Glomerular visceral epithelial cell (primary cell): Measurements from ENCODE around the gene BTBD16.

Experiments used
- DNase-seq: peaks from one replicate; pipeline ENCODE4 v3.0.0-alpha.2; 2016; ENCODE audit errors: extremely low spot score

BTBD16 gene

DNA sequence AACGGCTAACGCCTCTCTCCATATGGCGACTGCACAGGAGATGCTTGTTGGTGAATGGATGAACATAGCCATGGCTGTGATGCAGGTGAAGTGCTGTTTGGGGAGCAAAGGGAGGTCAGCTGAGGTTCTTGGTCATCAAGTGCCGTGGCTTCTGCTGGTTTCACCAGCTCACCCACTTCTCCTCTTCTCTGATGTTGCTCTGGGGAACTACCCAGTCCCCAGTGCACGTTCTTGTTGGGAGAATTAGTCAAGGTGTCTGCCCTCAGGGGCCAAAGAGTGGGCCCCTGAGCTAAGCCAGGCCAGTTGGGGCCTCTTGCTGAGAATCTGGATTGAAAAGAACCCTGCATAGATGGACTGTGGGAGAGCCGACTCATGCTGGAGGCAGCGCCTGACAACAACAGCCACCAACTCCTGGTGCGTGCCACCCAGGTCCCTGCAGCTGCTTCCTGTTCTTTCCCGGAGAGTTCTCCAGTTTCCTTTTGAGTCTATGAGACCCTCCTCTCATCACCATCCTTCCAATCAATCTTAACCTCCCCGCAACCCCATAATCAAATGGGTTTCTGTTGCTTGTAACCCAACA, 3.0 kb downstream of the BTBD16 start:
- DNase-seq: no peak

DNA sequence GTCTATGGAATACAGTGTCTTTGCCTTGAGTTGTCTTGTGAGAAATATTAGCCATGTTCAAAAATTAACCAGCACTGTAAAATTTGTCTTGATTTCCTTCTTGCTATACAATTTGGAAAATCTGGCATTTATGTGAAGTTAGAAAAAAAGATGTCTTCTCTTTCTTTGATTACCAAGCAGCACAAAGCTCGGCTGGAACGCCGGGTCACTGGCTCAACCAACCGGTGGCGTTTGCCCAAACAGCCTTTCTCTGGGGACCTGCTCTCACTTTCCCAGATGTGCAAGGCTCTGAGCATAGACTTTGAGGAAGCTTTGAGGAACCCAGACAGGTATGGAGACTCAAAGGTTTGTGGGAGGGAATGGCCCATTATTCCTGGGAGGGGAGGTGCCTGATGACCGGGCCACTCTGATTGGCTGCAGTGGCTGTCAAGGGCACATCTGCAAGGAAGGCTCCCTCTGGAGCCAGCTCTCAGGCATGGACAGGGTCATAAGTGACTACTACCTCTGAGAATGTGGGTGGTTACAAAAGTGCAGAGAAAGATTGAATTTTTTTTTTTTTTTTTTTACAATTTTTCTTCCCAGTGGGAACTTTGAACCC, 5.6 kb downstream of the BTBD16 start:
- DNase-seq: peak; percentile 54

DNA sequence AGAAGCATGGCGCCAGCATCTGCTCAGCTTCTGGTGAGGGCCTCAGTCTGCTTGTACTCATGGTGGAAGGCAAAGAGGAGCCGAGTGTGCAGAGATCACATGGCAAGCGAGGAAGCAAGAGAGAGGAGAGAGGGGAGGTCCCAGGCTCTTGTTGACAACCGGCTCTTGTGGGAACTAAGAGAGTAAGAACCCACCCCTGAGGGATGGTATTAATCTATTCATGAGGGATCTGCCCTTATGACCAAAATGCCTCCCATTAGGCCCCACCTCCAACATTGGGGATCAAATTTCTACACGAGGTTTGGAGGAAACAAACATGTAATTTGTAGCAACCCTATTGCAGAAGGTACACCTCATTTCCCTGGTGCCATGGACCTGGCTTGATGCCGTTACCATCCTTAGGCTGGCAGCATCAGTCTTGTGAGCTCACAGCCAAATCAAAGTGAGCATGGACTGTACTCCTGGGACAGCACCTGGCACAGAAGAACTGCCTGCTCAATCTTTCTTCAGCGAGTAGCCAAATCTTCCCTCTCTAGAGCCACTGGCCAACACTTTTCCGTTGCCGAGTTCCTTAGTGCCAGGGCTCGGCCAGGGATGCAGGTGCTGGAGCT, 6.5 kb downstream of the BTBD16 start:
- no peak for DNase-seq

DNA sequence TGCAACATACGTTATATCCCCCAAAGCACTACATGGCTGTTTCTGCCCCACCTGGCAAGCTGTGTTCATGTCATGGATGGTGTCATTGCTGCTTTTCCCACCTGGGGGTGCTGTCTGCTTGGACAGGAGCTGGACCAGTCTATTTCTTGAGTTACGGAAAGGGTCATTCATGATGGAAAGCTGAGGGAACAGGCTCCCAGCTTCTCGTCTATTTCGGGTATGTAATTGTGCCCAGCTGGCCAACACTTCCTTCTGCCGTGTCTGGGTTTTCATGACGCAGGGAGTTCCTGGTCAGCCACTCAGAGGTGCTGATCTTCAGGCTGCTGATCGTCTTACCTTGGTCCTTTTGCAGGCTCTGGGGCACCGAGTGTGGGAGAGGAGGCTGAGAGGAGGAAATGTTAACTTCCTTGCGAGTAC, 8.6 kb downstream of the BTBD16 start:
- DNase-seq: peak; percentile 25

DNA sequence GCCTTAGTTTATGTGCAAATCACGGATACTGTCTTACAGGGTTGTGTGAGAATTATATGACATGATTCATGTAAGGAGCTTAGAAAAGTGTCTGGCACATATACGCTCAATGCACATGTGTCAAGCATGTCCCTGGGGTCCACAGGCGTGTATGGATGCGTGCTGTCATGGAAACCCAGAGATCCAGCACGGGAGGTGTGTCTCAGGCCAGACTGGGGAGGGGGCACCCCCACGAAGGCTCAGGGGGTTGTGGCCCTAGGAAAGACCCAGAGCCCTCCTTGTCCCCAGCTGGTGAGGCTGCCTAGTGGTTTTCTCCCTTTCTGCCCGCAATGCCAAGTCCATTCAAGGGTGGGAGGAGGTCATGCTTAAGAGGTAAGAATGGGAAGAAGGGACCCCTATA, 9.1 kb downstream of the BTBD16 start:
- no peak for DNase-seq

DNA sequence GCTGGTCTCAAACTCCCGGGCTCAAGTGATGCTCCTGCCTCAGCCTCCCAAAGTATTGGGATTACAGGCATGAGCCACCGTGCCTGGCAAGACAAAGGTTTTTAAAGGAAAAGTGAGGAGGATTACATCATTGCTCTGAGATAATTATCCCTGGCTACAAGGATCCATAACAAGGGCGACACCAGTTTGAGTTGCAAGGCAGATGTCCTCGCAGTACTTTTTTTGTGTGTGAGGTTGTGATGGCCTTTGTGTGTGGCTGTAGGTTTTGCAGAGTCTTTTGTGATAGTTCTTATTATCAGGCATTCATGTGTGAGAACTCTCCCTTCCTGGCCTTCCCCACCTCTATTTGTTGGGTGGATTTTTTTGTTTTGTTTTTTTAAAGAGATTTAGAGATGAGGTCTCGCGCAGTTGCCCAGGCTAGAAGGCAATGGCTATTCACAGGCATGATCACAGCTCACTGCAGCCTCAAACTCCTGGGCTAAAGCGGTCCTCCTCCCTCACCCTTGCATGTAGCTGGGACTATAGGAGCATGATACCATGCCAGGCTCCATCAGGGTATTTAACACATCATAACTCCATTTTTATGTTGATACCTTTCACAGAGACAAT, 10.0 kb downstream of the BTBD16 start:
- no peak for DNase-seq

DNA sequence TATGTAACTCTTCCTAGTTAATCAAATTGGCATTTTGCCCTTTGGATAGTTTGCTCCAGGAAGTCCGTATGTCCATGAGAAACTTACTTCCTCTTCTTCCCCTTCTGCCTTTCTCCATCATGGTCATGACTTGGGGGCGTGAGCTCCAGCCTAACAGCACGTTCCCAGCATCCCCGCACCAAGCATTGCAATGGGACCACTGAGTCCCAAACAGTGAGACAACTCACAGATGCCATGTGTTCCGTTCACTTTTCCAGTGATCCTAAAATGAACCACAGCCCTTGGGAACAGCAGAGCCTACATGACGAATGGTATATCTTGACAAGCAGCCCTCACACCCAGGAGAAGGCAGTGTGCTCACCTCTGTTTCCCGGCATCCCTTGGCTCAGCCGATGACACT, 10.7 kb downstream of the BTBD16 start:
- no peak for DNase-seq

DNA sequence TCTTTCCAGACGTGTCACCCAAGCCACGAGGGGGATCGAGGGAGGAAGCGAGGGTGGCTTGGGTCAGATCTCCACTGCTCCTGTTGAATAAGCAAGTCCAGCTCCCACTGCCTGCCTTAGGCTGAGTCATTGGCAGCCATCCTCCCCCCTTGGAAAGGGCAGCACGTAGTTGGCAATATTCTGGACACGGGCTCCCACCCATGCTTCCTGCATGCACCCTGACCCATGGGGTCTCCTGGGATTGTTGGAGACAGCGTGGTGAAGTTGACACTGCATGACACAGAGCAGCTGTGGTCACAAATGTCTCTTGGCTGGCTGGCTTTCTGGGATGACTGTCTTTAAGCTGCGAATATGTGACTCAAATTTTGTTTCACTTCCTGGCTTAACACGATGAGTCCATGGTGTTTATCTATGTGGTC, 11.2 kb downstream of the BTBD16 start:
- DNase-seq: peak; percentile 83

DNA sequence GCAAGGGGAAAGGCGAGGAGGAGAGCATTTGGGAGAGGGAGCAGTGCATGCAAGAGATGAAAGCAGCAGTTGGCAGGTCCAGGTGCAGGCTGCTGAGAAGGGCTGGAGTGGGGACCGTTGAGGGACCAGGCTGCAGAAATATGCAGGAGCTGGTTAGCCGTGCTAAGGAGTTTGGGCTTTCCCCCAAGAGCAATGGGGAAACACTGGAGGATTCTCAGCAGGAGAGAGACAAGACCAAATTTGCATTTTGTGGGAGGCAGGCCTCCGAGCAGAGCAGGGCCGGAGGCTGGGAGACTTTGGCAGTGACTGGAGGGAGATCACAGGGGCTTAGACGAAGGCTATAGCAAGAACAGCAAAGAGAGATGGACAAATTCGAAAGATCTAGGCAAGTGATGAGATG, 11.8 kb downstream of the BTBD16 start:
- no peak for DNase-seq

DNA sequence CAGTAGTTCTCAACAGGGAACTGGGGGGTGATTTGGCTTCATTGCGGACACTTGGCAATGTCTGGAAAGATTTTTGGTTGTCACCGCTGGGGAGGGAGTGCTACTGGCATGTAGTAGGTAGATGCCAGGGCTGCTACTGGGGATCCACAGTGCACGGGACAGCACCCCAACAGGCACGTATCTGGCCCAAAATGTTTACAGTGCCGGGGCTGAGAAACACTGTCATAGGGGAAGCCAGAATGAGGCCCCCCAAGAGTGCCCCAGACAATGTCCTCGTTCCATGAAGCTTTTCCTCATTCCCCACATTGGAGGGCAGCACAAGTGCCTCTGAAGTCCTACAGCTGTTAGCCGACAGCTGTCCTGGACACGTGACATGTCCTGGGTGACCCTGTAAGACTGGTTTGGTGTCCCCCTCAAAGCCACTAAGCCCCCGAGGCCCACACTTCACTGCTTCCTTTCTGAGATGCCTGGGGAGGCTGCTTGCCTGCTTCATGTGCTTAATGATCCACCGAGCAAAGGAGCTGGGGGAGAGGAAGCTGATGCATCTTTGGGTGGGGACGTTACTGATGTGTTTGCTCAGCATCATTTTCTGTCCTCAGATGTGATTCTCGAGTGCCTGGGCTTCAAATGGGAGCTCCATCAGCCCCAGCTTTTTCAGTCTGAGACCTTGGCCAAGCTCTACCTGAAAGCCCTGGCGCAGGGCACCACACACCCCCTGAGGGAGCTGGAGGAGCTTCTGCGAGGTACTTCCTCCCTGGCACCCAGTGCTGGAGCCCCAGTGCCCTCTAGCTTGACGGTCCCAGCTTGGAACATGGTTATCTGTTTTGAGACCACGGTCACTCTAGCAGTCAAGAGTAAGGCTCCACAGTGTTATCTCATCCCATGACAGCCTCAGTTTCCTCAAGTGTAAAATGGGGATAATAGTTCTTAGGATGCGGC, 14.7 kb downstream of the BTBD16 start:
- DNase-seq: no peak

DNA sequence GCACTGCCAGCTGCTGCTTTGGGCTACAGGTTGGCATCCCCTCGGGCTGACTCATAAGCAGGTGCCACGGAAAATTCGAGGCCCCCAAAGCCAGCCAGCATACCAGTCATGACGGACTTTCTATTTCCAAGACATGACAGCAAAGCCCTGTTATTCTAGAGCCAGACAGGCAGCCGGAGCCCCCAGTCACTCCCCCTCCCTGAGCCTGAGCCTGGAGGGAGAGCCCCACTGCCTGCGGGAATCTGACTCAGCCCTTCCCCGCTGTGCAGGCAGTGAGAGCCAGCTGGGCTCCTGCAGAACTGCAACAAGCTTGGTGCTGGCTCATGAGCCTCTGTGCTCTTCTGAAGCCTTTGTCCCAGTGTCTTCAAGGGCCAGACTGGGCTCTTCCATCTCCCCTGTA, 15.8 kb downstream of the BTBD16 start:
- peak; percentile 84 for DNase-seq

DNA sequence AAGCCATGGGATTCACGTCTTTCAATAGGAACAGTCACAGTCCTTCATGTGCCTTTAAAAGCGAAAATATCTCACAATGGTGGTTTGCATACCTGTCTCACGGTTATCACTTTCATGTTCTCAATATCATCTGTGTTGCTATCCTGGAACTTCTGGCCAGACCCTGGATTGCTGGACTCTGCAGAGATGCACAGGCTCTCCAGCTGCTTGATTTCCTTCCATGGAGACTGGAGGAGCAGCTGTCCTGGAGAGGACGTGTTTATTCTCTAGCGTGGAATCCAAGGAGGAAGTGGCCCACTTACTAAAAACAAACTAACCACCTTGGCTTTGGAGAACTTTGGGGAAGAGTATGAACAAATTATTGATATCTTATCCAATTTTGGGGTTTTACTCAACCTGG, 16.5 kb downstream of the BTBD16 start:
- DNase-seq: no peak

DNA sequence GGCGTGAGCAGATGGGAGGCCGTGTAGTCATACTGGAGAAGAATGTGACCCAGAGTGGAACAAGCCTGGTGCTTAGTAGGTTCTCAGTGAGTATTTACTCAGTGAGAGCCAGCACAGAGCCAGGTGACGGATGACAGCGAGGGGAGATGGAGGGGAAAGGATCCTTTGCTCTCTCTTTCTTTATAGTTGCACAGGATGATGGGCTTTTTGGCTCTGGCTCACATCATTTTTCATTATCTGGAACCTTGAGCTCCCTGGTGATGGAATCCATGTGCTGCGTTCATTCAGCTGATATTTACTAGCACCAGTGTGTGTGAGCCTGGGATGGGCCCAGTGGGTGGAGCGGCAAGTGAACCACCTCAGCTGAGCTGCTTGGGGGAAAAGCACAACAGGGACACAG, 17.2 kb downstream of the BTBD16 start:
- no peak for DNase-seq

DNA sequence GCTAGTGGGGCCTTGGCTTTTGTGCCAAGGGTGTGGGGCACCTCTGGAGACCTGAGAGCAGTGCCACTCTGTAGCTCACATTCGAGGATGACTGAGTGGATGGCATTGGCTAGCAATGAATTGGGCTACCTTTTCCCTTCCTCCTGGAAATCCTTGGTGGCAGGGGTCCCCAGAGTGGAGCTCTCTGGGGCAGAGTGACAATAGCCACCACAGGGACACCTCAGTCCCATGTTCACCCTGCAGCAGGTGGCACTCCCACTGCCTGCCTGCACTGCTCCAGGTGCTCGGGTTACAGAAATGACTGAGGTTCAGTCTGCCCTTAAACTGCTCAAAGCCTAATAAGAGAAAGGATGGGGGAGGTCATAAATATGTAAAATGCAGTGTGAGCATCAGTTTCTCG, 17.8 kb downstream of the BTBD16 start:
- no peak for DNase-seq

DNA sequence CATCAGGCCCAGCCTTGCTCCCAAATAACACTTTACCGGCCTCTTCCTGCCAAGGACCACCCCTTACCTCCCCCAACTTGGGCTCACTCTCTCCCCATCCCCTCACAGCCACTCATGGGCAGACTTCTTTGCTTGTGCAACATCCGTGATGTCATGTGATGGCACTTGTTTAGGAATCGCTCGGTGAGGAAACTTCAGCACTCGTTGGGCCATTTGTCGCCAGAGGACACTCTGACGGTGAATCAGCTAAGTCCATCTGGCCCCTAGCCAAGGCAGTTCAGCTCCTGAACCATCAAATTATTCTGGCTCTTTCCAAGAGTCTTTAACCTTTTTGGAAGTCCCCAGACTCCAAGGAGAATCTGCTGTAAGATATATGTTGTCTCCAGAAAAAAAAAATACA, 19.2 kb downstream of the BTBD16 start:
- no peak for DNase-seq

DNA sequence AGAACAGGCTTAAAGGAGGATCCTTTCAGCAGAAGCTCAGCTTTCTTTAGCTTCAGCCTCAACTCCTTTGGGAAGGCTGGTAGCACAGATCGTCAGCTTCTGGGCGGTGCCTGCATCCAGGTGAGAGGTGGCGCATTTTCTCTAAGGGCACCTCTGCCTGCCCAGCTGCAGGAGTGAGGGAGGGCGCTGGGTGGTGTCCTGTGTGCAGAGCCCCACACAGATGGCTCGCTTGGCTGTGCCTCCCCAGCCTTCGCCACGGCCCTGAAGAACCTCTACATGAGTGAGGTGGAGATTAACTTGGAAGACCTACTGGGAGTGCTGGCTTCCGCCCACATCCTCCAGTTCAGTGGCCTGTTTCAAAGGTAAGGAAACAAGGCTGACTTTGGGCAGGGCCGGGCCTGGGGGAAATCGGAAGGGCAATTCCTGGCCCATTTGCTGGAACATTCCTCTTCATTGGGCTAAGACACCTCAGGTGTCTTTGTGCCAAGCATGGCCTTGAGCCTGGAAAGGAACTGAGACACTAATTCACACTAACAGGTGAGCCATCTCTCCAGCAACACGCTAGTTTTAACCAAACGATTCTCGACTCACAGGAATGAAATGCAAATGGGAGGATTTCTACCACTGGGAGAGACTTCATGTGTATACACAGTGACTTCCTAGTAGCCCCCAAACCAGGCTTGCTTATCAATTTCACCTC, 19.9 kb downstream of the BTBD16 start:
- DNase-seq: no peak

DNA sequence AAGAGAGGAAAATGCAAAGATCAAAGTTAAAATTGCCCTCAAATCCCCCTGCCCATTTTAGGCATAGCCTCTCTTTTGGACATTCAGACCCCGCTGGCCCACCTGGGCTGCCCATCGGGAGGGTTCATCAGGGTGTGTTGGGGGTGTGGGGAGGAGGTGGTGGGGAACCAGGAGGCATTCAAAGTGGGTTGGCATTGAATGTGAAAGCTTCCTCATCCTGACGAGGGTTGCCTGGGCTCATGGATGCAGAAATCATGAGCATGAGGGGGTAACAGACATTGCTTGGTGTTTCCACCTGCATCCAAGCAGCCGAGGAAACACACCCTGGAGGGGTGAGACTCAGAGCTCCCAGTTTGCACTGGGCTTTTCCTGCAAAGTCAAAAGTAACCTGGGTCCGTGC, 20.6 kb downstream of the BTBD16 start:
- no peak for DNase-seq

DNA sequence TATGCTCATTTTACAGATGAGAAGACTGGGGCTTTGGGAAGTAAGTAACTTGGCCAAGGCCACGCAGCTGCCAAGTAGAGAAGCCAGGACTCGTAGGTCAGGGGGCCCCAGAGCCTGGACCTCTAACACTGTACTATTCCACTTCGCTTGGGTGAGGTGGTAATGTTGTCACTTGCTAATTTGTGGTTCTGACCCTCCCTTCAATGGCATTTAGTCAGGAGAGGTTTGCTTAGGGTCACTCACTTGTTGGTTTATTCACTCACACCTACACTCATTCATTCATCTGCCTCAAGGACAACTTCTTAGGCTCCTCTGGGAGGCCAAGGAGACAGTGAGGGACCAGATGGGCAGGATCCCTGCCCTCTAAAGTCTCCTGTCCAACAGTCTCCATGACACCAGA, 21.3 kb downstream of the BTBD16 start:
- no peak for DNase-seq

DNA sequence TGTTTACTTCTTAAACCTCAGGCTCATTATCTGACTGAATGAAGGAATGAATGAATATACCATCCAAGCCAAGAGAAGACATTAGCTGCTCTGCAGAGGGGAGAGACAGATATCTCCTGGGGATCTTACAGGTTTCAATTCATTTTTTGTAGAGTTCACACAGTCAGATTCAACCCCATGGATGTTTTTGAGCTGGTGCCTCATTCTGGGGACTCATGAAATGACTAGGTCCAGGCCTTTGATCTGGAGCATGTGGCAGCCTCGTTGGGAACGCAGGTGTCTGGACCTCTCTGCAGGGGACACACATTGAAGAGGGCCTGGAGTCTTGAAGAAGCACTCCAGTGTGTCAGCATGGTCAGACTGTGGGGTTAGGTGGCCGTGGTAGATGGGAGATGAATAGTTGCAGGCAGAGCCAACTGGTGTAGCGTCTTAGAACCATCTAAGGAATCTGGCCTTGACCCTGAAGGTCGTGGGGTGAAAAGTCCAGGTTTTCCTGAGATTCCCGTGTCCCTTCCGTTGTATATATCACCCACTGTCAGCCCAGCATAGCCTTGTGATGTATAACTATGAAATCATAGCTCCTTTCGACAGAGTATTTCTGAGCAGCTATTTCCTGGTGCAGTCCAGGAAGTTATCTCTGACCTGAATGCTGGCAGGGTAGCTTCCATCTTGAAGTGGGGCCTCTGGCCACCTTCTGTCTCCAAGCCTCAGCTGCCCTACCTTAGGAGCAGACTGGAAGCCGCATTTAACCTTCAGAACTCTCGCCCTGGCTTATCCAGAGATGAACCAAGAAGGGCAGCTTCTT, 22.3 kb downstream of the BTBD16 start:
- DNase-seq: no peak

DNA sequence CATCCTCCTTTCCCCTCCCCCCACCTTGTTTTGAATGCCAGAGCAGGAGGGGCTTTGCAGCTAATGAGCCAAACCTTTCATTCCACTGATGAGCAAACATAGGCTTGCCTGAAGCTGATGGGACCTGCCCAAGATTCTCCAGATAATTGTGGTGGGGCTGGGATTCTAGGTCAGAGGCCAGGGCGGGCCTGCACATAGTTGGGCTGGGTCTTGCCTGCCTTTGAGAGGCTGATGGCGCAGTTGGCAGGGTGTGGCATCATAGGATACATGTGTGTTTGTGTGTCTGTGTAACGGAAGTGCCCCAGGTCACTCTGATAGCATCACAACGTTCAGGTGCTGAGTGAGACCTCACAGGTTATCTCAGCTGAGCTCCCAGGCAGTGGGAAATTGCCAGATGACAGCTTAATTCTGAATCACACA, 22.9 kb downstream of the BTBD16 start:
- DNase-seq: no peak
